Colon (tissue), 2 donors: Measurements from ENCODE around the gene AGO4.
"Not testable (repeated sequence)": the region's sequence is repeated elsewhere in the genome, so short reads cannot be mapped to it uniquely, and the experiment has no call there.

ENCODE experiments used
- FAIRE-seq: peaks from 2 replicates; lab custom pipeline; 2012; peaks lifted over from hg19 to GRCh38; lab: Jason Lieb, UNC
- donor health status: control.
- donor health status: control.

The AGO4 gene

GRCh38 chr1:35807614-35808449 lies at the start of gene AGO4:
TSS of gene AGO4 (plus strand) at chr1:35808016. CDS start at chr1:35808417, 401 bp downstream.
- no peak for FAIRE-seq

GRCh38 chr1:35762141-35762540 lies 45.7 kb upstream of the AGO4 start:
- FAIRE-seq: no peak

DNA sequence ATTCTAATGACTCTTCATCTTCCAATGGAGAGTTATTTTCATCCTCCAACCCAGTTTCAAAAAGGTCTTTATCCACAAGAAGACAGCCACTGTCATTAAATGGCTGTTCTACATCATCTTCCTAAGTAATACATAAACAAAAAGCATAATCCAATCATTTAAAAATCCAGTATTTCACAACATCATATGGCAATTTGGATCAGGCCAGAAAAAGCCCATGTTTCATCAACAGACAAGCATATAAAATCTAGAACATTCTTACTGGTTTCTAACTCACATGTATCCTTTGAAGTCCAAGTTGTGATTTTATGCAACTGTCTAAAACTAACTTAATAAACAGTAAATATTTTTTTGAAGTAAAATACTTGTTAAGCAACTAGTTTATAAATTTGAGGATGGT lies 44.6 kb upstream of the AGO4 start:
- FAIRE-seq: no peak

DNA sequence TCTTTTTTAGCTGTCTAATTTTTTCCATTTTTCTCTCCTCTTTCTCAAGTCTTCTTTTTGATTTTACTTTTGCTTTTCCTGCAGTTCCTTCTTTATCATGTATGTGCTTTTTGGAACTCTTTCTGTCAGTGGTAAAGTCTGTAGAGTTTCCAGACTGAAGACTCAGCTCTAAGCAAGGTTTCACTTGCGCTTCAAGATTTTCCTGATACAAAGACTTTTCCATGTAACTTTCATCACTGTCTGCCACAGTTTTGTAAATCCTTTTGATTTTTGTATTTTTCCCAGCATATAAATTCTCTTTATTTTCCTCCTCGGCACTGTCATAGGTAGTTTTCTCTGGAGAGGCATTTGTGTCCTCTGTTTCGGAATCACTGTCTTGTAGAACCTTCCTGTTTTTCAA lies 43.5 kb upstream of the AGO4 start:
- no peak for FAIRE-seq

GRCh38 chr1:35768350-35769187 lies 39.2 kb upstream of the AGO4 start:
- FAIRE-seq: no peak

DNA sequence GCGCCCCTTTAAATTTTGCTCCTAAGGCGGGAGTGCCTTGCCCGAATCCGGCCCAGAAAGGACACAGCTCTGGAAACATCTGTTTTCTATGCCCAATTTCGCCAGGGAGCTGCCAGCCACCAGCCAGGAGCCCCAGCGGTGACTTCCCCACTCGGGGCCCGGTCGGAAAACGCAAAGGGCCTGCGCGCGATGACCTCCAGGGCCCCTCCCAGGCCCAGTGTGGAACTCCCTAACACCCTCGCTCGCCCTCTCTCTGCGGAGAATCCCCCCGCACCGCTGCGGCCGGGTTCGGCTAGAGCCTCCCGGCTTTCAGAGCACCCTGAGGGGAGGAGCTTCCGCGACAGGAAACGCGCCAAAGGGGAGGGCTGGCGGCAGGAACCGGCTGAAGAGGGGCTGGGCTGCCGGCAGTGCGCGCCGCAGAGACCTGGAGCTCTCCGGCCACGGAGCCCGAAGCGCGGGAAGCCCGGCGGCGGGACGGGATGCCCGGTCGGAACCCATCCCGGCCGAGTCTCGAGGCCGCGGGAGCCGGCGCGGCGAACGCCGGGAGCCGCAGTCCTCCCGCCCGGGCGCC lies 38.5 kb upstream of the AGO4 start:
- no peak for FAIRE-seq

- no peak for FAIRE-seq
Measured at GRCh38 chr1:35773711-35774110, 34.1 kb upstream of the AGO4 start.

DNA sequence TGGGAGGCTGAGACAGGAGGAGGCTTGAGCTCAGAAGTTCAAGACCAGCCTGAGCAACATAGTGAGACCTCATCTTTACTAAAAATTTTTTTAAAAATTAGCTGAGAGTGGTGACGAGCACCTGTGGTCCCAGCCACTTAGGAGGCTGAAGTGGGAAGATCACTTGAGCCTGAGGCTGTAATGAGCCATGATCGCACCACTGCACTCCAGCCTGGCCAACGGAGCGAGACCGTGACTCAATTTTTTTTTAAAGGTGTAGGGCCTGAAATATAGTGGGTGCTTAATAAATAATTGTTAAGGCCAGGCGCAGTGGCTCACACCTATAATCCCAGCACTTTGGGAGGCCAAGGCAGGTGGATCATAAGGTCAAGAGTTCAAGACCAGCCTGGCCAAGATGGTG lies 31.6 kb upstream of the AGO4 start:
- FAIRE-seq: not testable (repeated sequence)

DNA sequence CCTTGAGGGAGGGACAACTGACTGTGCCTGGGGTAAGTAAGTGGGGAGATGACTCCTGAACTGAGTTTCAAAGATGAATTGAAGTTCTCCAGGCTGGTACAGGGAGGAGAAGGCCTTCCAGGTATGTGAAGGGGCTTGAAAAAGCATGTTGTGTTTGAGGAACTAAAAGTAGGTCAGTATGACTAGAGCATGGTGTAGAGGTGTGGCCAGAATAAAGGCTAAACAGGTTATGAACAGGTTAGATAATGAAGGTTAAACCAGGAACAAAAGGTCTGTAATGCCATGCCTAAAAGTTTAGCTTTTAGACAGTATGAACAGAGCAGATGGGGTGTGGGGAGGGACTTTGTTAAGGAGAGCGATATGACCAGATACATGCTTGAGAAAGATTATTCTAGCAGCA lies 30.7 kb upstream of the AGO4 start:
- no peak for FAIRE-seq

GRCh38 chr1:35783055-35783583 lies 24.7 kb upstream of the AGO4 start:
- no peak for FAIRE-seq

DNA sequence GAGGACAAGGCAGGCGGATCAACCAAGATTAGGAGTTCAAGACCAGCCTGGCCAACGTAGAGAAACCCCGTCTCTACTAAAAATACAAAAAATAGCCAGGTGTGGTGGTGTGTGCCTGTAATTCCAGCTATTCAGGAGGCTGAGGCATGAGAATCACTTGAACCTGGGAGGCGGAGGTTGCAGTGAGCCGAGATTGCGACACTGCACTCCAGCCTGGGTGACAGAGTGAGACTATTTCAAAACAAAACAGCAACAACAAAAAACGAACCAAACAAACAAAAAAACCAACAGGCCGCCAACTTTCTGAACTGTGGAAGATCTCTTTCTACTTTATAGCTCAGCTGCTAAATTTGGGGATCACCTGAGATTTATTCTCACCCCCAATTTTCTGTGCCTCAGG lies 23.5 kb upstream of the AGO4 start:
- FAIRE-seq: not testable (repeated sequence)

DNA sequence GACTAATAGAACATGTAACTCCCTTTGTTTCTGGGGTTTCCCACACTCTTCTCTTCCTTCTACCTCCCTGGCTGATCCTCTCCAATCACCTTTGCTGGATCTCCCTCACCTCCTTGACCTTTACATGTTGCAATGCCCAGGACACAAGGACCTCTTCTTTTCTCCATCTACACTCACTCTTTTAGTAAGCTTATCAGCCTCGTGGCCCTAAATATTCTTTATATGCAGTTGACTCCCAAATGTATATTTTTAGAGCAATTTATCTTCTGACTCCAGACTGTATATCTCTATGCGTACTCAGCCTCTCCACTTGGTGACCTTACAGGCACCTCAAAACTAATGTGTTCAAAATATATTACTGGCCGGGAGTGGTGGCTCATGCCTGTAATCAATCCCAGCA lies 19.7 kb upstream of the AGO4 start:
- no peak for FAIRE-seq

- no peak for FAIRE-seq
Measured at GRCh38 chr1:35790670-35791069, 17.1 kb upstream of the AGO4 start.

DNA sequence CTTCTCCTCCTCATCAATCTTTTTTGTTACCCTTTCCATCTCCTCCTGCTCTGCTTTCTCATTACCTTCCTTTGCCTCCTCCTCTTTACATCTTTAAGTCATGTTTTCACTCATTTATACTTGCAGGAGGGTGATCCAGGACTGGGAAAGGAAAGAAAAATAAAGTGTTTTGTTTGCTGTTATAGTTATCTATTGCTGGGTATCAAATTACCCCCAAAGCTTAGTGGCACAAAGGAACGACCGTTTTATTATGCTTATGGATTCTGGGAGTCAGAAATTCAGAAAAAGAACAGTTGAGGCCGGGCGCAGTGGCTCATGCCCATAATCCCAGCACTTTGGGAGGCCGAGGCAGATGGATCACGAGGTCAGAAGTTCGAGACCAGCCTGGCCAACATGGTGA lies 12.5 kb upstream of the AGO4 start:
- no peak for FAIRE-seq

DNA sequence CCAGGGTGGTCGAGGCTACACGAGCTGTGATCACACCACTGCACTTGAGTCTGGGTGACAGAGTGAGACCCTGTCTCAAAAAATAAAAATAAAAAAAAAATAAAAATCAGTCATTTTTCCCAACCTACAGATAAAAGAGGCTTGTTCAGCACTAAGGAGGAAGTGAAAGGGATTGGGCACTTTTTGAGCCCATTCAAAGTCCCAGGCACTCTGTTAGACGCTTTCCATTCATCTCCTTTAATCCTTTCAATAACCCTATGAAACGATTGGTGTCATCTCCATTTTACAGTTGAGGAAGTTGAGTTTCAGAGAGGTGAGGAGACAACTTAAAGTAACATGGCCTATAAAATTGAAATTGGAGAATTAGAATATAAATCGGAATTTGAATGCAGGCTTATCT lies 10.4 kb upstream of the AGO4 start:
- FAIRE-seq: no peak

DNA sequence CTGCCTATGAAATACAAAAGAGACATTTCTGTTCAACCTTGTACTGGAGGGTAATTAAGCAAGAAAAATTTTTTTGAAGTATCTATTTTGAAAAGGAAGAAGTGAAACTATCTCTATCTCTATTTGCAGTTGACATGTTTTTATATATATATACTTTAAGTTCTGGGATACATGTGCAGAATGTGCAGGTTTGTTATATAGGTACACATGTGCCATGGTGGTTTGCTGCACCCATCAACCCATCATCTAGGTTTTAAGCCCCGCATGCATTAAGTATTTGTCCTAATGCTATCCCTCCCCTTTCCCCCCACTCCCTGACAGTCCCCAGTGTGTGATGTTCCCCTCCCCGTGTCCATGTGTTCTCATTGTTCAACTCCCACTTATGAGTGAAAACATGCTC lies 9.8 kb upstream of the AGO4 start:
- FAIRE-seq: not testable (repeated sequence)

DNA sequence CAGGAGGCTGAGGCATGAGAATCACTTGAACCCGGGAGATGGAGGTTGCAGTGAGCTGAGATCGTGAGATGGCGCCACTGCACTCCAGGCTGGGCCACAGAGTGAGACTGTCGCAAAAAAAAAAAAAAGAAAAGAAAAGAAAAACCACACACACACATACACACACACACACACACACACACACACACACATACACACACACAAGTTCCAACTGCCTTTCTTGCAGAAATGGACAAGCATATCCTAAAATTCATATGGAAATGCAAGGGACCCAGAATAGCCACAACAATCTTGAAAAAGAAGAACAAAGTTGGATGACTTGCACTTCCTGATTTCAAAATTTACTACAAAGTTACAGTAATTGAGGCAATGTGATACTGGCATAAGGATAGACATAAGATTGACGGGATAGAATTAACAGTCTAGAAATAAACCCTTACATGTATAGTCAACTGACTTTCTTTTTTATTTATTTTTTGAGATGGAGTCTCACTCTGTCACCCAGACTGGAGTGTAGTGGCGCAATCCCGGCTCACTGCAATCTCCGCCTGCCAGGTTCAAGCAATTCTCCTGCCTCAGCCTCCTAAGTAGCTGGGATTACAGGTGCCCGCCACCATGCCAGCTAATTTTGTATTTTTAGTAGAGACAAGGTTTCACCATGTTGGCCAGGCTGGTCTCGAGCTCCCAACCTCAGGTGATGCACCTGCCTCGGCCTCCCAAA lies 7.5 kb upstream of the AGO4 start:
- not testable (repeated sequence) for FAIRE-seq

DNA sequence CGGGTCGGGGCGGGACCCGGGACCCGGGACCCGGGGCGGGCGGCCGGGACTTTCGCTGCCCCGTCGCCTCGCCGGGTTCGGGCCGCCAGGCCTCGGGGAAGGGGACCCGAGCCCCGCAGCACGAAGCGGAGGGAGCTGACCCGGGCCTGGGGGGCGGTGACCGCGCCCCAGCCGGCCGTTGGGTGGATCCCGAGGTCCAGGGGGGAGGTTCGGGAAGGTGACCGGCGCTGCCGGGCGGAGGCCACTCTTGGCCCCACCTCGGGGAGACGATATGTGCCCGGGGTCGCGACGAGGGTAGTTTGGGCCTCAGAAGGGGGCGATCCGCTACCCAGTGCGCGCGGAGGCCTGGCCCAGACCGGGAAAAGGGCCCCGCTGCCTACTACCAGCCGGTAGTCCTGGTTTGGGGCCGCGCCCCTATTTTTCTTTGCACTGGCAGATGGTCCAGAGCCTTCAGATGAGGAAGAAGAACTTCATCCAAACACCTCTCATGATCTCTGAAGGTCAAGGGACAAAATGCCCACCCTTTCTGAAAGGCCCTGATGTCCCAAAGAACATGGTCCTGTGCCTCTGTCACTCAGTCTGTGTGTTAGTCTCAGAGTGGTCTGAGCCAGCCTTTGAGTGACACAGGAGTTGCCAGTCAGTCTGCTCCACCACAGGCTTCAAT lies 766 bp downstream of the AGO4 start:
- no peak for FAIRE-seq

- FAIRE-seq: no peak
Measured at GRCh38 chr1:35809114-35810095, 1.6 kb downstream of the AGO4 start.
